PC-3 (cell line): ENCODE results near the gene ALKBH3. TPM values are rescaled to one million over a fixed set of nuclear protein-coding genes. Genes with fewer than 3 reads are reported as not detected.

ENCODE experiments used
- ATAC-seq: fragments of 200-7000 bp; cut with Tn5 transposase; 2 replicates; pipeline ENCODE4 v1.9.1; 2020; ENCODE audit warnings: mild to moderate bottlenecking, moderate library complexity
- BruUV-seq: library from RNA; stranded (reverse); fragments of 400-500 nt; replicated peaks from 2 replicates; lab custom pipeline; 2021; lab: Mats Ljungman, UMichigan
- CTCF ChIA-PET: fragments of 300-600 bp; sonication (Branson Sonifier 250); formaldehyde crosslinking; loops from one replicate; lab custom pipeline; 2022; ENCODE audit warnings: antibody characterized with exemption; lab: Charles Lee
- POLR2A ChIA-PET: fragments of 300-600 bp; sonication (Branson Sonifier 250); formaldehyde crosslinking; loops from one replicate; lab custom pipeline; 2022; ENCODE audit warnings: antibody characterized with exemption; ENCODE audit not compliant: unreplicated experiment; lab: Charles Lee
- DNase-seq: peaks from one replicate; pipeline ENCODE4 v3.0.0-alpha.2; 2015
- H2AFZ ChIP-seq: fragments of 300-600 bp; sonication (generic); 2 replicates; pipeline ENCODE4 v1.6.0; 2016; ENCODE audit warnings: antibody characterized with exemption, low read length
- H3F3A ChIP-seq: fragments of 300-600 bp; sonication (generic); one replicate; pipeline ENCODE4 v1.6.0; 2017; ENCODE audit warnings: antibody characterized with exemption, low read length, control low read depth, mild to moderate bottlenecking; ENCODE audit not compliant: unreplicated experiment
- H3K27ac ChIP-seq: fragments of 300-600 bp; sonication (generic); 2 replicates; pipeline ENCODE4 v1.5.1; 2016; ENCODE audit warnings: mild to moderate bottlenecking, low read length
- H3K27me3 ChIP-seq: fragments of 300-600 bp; sonication (generic); 2 replicates; pipeline ENCODE4 v1.6.1; 2016; ENCODE audit warnings: low read length, mixed read lengths
- H3K36me3 ChIP-seq: fragments of 300-600 bp; sonication (generic); 2 replicates; pipeline ENCODE4 v1.6.1; 2016; ENCODE audit warnings: low read depth, mixed run types, low read length, mixed read lengths
- H3K4me1 ChIP-seq: fragments of 300-600 bp; sonication (generic); 2 replicates; pipeline ENCODE4 v1.5.1; 2016; ENCODE audit warnings: low read length; ENCODE audit not compliant: insufficient read depth
- H3K4me2 ChIP-seq: fragments of 300-600 bp; sonication (generic); 2 replicates; pipeline ENCODE4 v1.6.0; 2016; ENCODE audit warnings: low read length
- H3K4me3 ChIP-seq: fragments of 300-600 bp; sonication (generic); 2 replicates; pipeline ENCODE4 v1.5.1; 2016; ENCODE audit warnings: mild to moderate bottlenecking, low read length, mixed read lengths
- H3K79me2 ChIP-seq: fragments of 300-600 bp; sonication (generic); 2 replicates; pipeline ENCODE4 v1.6.1; 2017; ENCODE audit warnings: low read length, mixed read lengths
- H3K9ac ChIP-seq: fragments of 300-600 bp; sonication (generic); 2 replicates; pipeline ENCODE4 v1.6.0; 2016; ENCODE audit warnings: mild to moderate bottlenecking, low read length
- H3K9me2 ChIP-seq: fragments of 300-600 bp; sonication (generic); replicated peaks from 2 replicates; pipeline ENCODE4 v1.6.1; 2016; ENCODE audit warnings: mixed run types, low read length, mixed read lengths
- H3K9me3 ChIP-seq: fragments of 300-600 bp; sonication (generic); 2 replicates; pipeline ENCODE4 v1.6.1; 2016; ENCODE audit warnings: low read length, mixed read lengths
- H4K20me1 ChIP-seq: fragments of 300-600 bp; sonication (generic); 2 replicates; pipeline ENCODE4 v1.6.1; 2016; ENCODE audit warnings: low read length, mixed read lengths
- EZH2 ChIP-seq: fragments of 300-600 bp; sonication (generic); IDR thresholded peaks from one replicate; pipeline ENCODE4 v1.6.1; 2017; ENCODE audit warnings: antibody characterized with exemption, mild to moderate bottlenecking, low read length; ENCODE audit not compliant: unreplicated experiment
- EZH2phosphoT487 ChIP-seq: fragments of 300-600 bp; sonication (generic); IDR thresholded peaks from 2 replicates; pipeline ENCODE4 v1.6.1; 2018; ENCODE audit warnings: mild to moderate bottlenecking, antibody characterized with exemption, low read length, borderline replicate concordance
- intact Hi-C: fragments of 100-400 bp; cut with micrococcal nuclease; formaldehyde crosslinking; loops from 2 replicates; pipeline ENCODE4 v1.9.0; 2023
- total RNA-seq: library from RNA; depleted of rRNA; stranded (reverse); fragments of >200 nt; gene quantifications from 2 replicates; pipeline ENCODE4 v1.2.3, GENCODE V29; 2014
- TF ChIP-seq, protein P1 (sequence below): fragments of 300-600 bp; sonication (generic); conservative IDR thresholded peaks from 2 replicates; pipeline ENCODE4 v1.5.1; 2017; ENCODE audit warnings: antibody characterized with exemption, low read depth, mild to moderate bottlenecking, low read length

The ALKBH3 gene
- total RNA-seq, 1 experiment from 2014 or later = 55.5 TPM

DNA sequence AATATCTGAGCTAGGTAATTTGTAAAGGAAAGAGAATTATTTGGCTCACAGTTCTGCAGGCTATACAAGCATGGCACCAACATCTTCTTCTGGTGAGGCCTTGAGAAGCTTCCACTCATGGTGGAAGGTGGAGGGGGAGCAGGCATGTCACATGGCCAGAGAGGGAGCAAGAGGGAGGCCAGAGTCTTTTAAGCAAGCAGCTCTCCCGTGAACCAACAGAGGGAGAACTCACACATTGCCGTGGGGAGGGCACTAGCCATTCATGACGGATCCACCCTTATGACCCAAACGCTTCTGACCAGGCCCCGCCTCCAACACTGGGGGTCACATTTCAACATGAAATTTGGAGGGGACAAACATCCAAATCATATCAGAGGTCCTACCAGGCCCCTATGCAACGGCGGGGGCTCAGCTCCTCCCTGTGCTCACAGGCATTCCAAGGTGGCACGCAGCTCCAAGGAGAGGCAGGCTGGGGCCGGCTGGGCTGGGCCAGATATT, 66.4 kb downstream of the ALKBH3 start:
- no TSS peak for BruUV-seq

DNA sequence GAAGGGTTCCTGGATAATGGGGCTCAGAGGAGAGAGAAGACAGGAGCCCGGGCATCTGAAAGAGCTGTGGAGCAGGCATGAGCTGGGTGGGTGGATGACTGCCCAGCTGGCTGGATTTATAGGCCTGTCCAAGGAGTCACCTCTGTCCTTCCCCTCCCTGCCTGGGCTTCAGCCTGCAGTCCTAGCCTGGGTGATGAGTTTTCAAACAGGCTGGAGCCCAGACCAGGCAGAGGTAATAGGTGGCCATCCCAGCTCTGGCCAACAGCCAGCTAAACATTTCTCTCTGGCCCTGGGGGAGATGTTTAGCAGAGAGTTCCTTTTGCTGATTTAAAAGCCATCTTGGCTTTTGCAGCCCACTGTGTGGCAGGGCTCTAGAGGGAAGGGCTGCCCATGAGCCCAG, 67.2 kb downstream of the ALKBH3 start:
- H3K27me3 ChIP-seq = peaks cover 18% of the 10 kb centered on the region
- H3K4me1 ChIP-seq = peaks cover 9% of the 10 kb centered on the region; the same call in 1 of the 2 replicates
- H4K20me1 ChIP-seq = no peaks in the 10 kb centered on the region
- TF ChIP-seq EZH2phosphoT487 (no peak), EZH2 (no peak)
- TF ChIP-seq, protein P1, sequence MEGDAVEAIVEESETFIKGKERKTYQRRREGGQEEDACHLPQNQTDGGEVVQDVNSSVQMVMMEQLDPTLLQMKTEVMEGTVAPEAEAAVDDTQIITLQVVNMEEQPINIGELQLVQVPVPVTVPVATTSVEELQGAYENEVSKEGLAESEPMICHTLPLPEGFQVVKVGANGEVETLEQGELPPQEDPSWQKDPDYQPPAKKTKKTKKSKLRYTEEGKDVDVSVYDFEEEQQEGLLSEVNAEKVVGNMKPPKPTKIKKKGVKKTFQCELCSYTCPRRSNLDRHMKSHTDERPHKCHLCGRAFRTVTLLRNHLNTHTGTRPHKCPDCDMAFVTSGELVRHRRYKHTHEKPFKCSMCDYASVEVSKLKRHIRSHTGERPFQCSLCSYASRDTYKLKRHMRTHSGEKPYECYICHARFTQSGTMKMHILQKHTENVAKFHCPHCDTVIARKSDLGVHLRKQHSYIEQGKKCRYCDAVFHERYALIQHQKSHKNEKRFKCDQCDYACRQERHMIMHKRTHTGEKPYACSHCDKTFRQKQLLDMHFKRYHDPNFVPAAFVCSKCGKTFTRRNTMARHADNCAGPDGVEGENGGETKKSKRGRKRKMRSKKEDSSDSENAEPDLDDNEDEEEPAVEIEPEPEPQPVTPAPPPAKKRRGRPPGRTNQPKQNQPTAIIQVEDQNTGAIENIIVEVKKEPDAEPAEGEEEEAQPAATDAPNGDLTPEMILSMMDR = no peak
- no peak overlapping the region for H2AFZ ChIP-seq
- ChIA-PET CTCF (interaction anchor here (0.6 kb wide), 1 partner anchor 66 kb away, joined by 3 read pairs; no protein-coding TSS in a partner anchor), POLR2A (no interaction called here)
- no peak overlapping the region for H3K27ac ChIP-seq
- H3K9ac ChIP-seq = no peak overlapping the region
- H3K4me2 ChIP-seq = no peak overlapping the region
- no peaks in the 10 kb centered on the region for H3K9me2 ChIP-seq
- ATAC-seq = no peak
- H3F3A ChIP-seq = no peaks in the 10 kb centered on the region
- intact Hi-C loops = no loop called here
- DNase-seq = no peak
- H3K4me3 ChIP-seq = no peak overlapping the region
- no peaks in the 10 kb centered on the region for H3K36me3 ChIP-seq
- no peaks in the 10 kb centered on the region for H3K79me2 ChIP-seq
- BruUV-seq = no TSS peak
- H3K9me3 ChIP-seq = no peaks in the 10 kb centered on the region

More for the DNA sequence above, 66.4 kb downstream of the ALKBH3 start:
- Histone ChIP-seq H3K4me2 (no peak overlapping the region), H3K9me3 (no peaks in the 10 kb centered on the region), H2AFZ (no peak overlapping the region), H3K9ac (no peak overlapping the region), H3K27me3 (peaks cover 22% of the 10 kb centered on the region), H3K9me2 (no peaks in the 10 kb centered on the region), H3K4me1 (peaks cover 11% of the 10 kb centered on the region; the same call in 1 of the 2 replicates), H3K36me3 (no peaks in the 10 kb centered on the region), H3K79me2 (no peaks in the 10 kb centered on the region), H3F3A (no peaks in the 10 kb centered on the region), H3K27ac (no peak overlapping the region), H3K4me3 (no peak overlapping the region), H4K20me1 (no peaks in the 10 kb centered on the region)
- no peak for TF ChIP-seq EZH2
- TF ChIP-seq, protein P1 = peak; percentile 42; the same call in 1 of the 2 replicates
- peak; percentile 38 for DNase-seq
- POLR2A ChIA-PET = no interaction called here
- intact Hi-C loops = no loop called here
- peak; percentile 27; the same call in 1 of the 2 replicates for ATAC-seq
- CTCF ChIA-PET = interaction anchor here (0.6 kb wide), 1 partner anchor 92 kb away, joined by 5 read pairs; no protein-coding TSS in a partner anchor
